Measurements from ENCODE around the gene NRXN3.

DNA sequence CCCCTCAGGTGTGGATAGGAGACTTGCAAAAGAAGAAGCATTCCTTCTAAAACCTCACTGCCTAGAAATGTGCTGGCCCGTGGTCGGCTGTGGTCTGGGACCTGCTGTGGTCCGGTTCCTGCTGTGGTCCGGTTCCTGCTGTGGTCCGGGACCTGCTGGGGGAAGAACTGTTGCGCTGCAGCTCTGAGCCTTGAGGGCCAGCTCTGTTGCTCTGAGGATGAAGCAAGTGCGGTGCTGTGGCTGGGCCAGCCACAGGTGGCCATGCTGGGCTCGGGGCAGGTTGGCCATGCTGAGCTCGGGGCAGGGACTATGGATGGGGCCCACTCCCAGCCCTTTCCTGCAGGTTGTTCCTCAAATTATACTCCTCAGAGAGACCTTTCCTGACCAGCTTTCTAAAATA is 5.2 kb downstream of the NRXN3 start:
- TF ChIP-seq EP300 (conservative IDR thresholded peaks at IDR 0.05; ENCODE audit: poor library complexity, severe bottlenecking) (no peak), POLR2AphosphoS5 (IDR thresholded peaks at IDR 0.05) (no peak), TAF1 (IDR thresholded peaks at IDR 0.05; ENCODE audit: low read depth) (no peak), EZH2 (IDR thresholded peaks at IDR 0.05; ENCODE audit: borderline replicate concordance, insufficient read depth, low read length, poor library complexity, severe bottlenecking) (no peak), RAD21 (conservative IDR thresholded peaks at IDR 0.05) (no peak), MXI1 (conservative IDR thresholded peaks at IDR 0.05; ENCODE audit: poor library complexity, severe bottlenecking) (no peak), SMC3 (conservative IDR thresholded peaks at IDR 0.05; ENCODE audit: poor library complexity) (no peak)
- TF ChIP-seq, protein P1, sequence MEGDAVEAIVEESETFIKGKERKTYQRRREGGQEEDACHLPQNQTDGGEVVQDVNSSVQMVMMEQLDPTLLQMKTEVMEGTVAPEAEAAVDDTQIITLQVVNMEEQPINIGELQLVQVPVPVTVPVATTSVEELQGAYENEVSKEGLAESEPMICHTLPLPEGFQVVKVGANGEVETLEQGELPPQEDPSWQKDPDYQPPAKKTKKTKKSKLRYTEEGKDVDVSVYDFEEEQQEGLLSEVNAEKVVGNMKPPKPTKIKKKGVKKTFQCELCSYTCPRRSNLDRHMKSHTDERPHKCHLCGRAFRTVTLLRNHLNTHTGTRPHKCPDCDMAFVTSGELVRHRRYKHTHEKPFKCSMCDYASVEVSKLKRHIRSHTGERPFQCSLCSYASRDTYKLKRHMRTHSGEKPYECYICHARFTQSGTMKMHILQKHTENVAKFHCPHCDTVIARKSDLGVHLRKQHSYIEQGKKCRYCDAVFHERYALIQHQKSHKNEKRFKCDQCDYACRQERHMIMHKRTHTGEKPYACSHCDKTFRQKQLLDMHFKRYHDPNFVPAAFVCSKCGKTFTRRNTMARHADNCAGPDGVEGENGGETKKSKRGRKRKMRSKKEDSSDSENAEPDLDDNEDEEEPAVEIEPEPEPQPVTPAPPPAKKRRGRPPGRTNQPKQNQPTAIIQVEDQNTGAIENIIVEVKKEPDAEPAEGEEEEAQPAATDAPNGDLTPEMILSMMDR (IDR thresholded peaks at IDR 0.05; ENCODE audit: poor library complexity, severe bottlenecking), result no peak
- TF ChIP-seq, protein P2, sequence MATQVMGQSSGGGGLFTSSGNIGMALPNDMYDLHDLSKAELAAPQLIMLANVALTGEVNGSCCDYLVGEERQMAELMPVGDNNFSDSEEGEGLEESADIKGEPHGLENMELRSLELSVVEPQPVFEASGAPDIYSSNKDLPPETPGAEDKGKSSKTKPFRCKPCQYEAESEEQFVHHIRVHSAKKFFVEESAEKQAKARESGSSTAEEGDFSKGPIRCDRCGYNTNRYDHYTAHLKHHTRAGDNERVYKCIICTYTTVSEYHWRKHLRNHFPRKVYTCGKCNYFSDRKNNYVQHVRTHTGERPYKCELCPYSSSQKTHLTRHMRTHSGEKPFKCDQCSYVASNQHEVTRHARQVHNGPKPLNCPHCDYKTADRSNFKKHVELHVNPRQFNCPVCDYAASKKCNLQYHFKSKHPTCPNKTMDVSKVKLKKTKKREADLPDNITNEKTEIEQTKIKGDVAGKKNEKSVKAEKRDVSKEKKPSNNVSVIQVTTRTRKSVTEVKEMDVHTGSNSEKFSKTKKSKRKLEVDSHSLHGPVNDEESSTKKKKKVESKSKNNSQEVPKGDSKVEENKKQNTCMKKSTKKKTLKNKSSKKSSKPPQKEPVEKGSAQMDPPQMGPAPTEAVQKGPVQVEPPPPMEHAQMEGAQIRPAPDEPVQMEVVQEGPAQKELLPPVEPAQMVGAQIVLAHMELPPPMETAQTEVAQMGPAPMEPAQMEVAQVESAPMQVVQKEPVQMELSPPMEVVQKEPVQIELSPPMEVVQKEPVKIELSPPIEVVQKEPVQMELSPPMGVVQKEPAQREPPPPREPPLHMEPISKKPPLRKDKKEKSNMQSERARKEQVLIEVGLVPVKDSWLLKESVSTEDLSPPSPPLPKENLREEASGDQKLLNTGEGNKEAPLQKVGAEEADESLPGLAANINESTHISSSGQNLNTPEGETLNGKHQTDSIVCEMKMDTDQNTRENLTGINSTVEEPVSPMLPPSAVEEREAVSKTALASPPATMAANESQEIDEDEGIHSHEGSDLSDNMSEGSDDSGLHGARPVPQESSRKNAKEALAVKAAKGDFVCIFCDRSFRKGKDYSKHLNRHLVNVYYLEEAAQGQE (IDR thresholded peaks at IDR 0.05; ENCODE audit: borderline replicate concordance), result no peak
